Psoas muscle (tissue), 8 donors: ENCODE data around the gene CACNA1S. TPM values are rescaled to one million over a fixed set of nuclear protein-coding genes. Genes with fewer than 3 reads are reported as not detected.

Experiments used
- ATAC-seq, 4 donors: fragments of 200-7000 bp; cut with Tn5 transposase; one replicate each; pipeline ENCODE4 v1.9.1; 2020; ENCODE audit warnings: moderate library complexity in 3 of 4, mild to moderate bottlenecking in 2 of 4
- DNase-seq, 2 donors: peaks; one replicate each; pipeline ENCODE4 v3.0.0-alpha.2; 2020
- H3K27ac ChIP-seq: fragments of 200-600 bp; one replicate; pipeline ENCODE4 v1.8.0; 2022
- H3K27me3 ChIP-seq, 3 donors: fragments of 200-600 bp in 1 of 3; one replicate each; pipeline versions ENCODE4 v1.6.1 to v1.8.0; 2013 to 2022; ENCODE audit warnings: low read length in 2 of 3, mild to moderate bottlenecking in 2 of 3, moderate library complexity in 1 of 3; ENCODE audit not compliant: insufficient read depth in 3 of 3
- H3K36me3 ChIP-seq, 2 donors: fragments of 200-600 bp in 1 of 2; one replicate each; pipeline versions ENCODE4 v1.6.1 to v1.8.0; 2013 to 2022; ENCODE audit warnings: low read depth in 1 of 2, mild to moderate bottlenecking in 1 of 2, moderate library complexity in 1 of 2; ENCODE audit not compliant: insufficient read depth in 1 of 2
- H3K4me1 ChIP-seq: fragments of 200-600 bp; one replicate; pipeline ENCODE4 v1.8.0; 2022
- H3K4me3 ChIP-seq: fragments of 200-600 bp; one replicate; pipeline ENCODE4 v1.8.0; 2022; ENCODE audit warnings: mild to moderate bottlenecking
- H3K9me3 ChIP-seq: fragments of 200-600 bp; one replicate; pipeline ENCODE4 v1.8.0; 2022
- CTCF ChIP-seq: fragments of 200-600 bp; IDR thresholded peaks from one replicate; pipeline ENCODE4 v1.8.0; 2022; ENCODE audit warnings: antibody characterized with exemption
- WGBS, 3 donors: extraction: QIAGEN DNeasy Blood & Tissue Kit; methylation state at CpG; one replicate each; pipeline versions ENCODE4 v1.1.6 to v1.1.7; 2013; 5-methylcytosine and 5-hydroxymethylcytosine counted together
- intact Hi-C, 2 donors: fragments of 100-400 bp; cut with DNase I; formaldehyde crosslinking; loops; one replicate each; pipeline versions ENCODE4 v1.11.0 to v1.14.2; 2022
- polyA plus RNA-seq, 3 donors: library from polyadenylated mRNA; stranded (reverse); fragments of 200-250 nt; gene quantifications; one replicate each; pipeline ENCODE4 v1.2.3, GENCODE V29; 2013
- total RNA-seq, 4 donors: library from RNA; stranded (reverse); fragmentation: NEBNext Ultra II Directional in 2 of 4; extraction: Animal tissue kit (Norgen Biotek cat#: 25700) in 2 of 4; gene quantifications; one replicate each; pipeline versions ENCODE4 v1.2.1 to v1.2.4, GENCODE V29; 2021 to 2023
- donor health status: healthy with polysubstance abuse.
- donor health status: DM: no; HTN: no; CAD: no; lungs with moderate emphysema.
- donor health status: Bipolar disorder and iron deficiency.
- donor health status: healthy.
- donor health status: DM: yes; HTN: yes; CAD: no.
- donor health status: DM: no; HTN: no; CAD: no.
- donor health status: DM: no; HTN: no; CAD: no.
- donor health status: DM: yes; HTN: yes; CAD: no.

Gene CACNA1S
- total and polyA plus RNA-seq, 7 donors = 11.9 to 269 (median 56.3) TPM

- WGBS, 3 donors = 36 to 51% (median 39%) methylated on average over 12 of the region's 12 CpGs
- H3K27me3 ChIP-seq = no peaks in the 10 kb centered on the region
- peaks cover 9% of the 10 kb centered on the region for H3K4me1 ChIP-seq
- H3K27ac ChIP-seq = no peak overlapping the region
- no peak for TF ChIP-seq CTCF
- H3K9me3 ChIP-seq = no peaks in the 10 kb centered on the region
- H3K4me3 ChIP-seq = no peak overlapping the region
- intact Hi-C loops = no loop called here
- peaks cover 0 to 8% of the 10 kb centered on the region in 2 donors for H3K36me3 ChIP-seq
- ATAC-seq (peak; percentile 18 to 59 (median 38)), DNase-seq (no peak)
These were observed 75.9 kb downstream of the CACNA1S start for GRCh38 chr1:201036188-201036842.

GRCh38 chr1:201034671-201035070 lies 77.6 kb downstream of the CACNA1S start:
- Histone ChIP-seq H3K4me1 (peaks cover 9% of the 10 kb centered on the region), H3K27ac (no peak overlapping the region), H3K9me3 (no peaks in the 10 kb centered on the region), H3K4me3 (no peak overlapping the region), H3K36me3 (no peaks in the 10 kb centered on the region), H3K27me3 (no peaks in the 10 kb centered on the region)
- DNase-seq (no peak), ATAC-seq (peak in 2 of 4 donors; percentile 5 to 31)
- no peak for TF ChIP-seq CTCF
- 29 to 44% (median 39%) methylated on average over 4 of the region's 4 CpGs for WGBS, 3 donors
- intact Hi-C loops = no loop called here

GRCh38 chr1:201032408-201032807 lies 79.8 kb downstream of the CACNA1S start:
- intact Hi-C loops = no loop called here
- TF ChIP-seq CTCF = no peak
- no peak overlapping the region for H3K27ac ChIP-seq
- no peaks in the 10 kb centered on the region for H3K9me3 ChIP-seq
- H3K4me1 ChIP-seq = peaks cover 9% of the 10 kb centered on the region
- H3K4me3 ChIP-seq = no peak overlapping the region
- DNase-seq = no peak
- no peaks in the 10 kb centered on the region for H3K27me3 ChIP-seq
- 65 to 74% (median 67%) methylated on average over 1 of the region's 1 CpG for WGBS, 3 donors
- no peak for ATAC-seq
- H3K36me3 ChIP-seq = no peaks in the 10 kb centered on the region

- no peak for DNase-seq
- peaks cover 10% of the 10 kb centered on the region for H3K4me1 ChIP-seq
- no peak overlapping the region for H3K27ac ChIP-seq
- H3K4me3 ChIP-seq = no peak overlapping the region
- 58 to 59% (median 58%) methylated on average over 7 of the region's 7 CpGs for WGBS, 3 donors
- H3K27me3 ChIP-seq = no peaks in the 10 kb centered on the region
- peak in 2 of 4 donors; percentile 25 to 49 for ATAC-seq
- intact Hi-C loops = no loop called here
- TF ChIP-seq CTCF = no peak
- no peaks in the 10 kb centered on the region for H3K36me3 ChIP-seq
- H3K9me3 ChIP-seq = no peaks in the 10 kb centered on the region
These were observed 83.8 kb downstream of the CACNA1S start for GRCh38 chr1:201028461-201028889.

- Histone ChIP-seq H3K27me3 (no peaks in the 10 kb centered on the region), H3K4me3 (no peak overlapping the region), H3K36me3 (no peaks in the 10 kb centered on the region), H3K9me3 (no peaks in the 10 kb centered on the region), H3K27ac (no peak overlapping the region), H3K4me1 (peaks cover 18% of the 10 kb centered on the region)
- no peak for ATAC-seq
- no peak for TF ChIP-seq CTCF
- DNase-seq = no peak
- intact Hi-C loops = no loop called here
- 32 to 54% (median 41%) methylated on average over 3 of the region's 3 CpGs for WGBS, 3 donors
These were observed 85.4 kb downstream of the CACNA1S start for GRCh38 chr1:201026836-201027235.
